Esophagus squamous epithelium (tissue), 4 donors: Measurements from ENCODE around the gene DNM3.

Experiments
- POLR2A ChIP-seq, 4 donors: fragments of 450-650 bp; IDR thresholded peaks; one replicate each; pipeline ENCODE4 v1.6.1; 2017; ENCODE audit warnings: antibody characterized with exemption in 4 of 4, mild to moderate bottlenecking in 4 of 4, moderate library complexity in 3 of 4
- TF ChIP-seq, protein P1 (sequence below), 6 experiments: fragments of 450-650 bp in 4 of 6; fragments of 200-600 bp in 2 of 6; sonication (generic) in 2 of 6; IDR thresholded peaks; one replicate each; pipeline ENCODE4 v1.5.1; 2016 to 2019; ENCODE audit warnings: antibody characterized with exemption in 6 of 6, mild to moderate bottlenecking in 4 of 6, moderate library complexity in 4 of 6

DNA sequence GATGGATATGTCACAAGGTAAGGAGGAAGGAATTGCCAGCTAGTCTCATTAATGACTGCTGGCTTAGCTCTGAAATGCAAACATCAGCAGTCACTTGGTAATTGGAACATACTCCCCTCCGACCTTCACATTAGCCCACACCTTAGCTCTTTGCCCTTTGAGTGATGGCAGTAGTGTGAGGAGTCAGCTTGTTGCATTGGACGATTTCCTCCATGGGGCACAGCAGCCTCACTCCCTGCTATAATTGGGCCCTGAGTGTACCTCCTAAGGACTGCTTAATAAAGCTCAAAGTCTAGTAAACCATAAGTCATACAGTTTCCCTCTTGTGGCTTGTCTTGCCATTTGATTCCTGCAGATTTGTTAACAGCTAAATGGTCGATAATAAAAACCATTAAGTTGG lies 40.4 kb upstream of the DNM3 start:
- TF ChIP-seq, protein P1, sequence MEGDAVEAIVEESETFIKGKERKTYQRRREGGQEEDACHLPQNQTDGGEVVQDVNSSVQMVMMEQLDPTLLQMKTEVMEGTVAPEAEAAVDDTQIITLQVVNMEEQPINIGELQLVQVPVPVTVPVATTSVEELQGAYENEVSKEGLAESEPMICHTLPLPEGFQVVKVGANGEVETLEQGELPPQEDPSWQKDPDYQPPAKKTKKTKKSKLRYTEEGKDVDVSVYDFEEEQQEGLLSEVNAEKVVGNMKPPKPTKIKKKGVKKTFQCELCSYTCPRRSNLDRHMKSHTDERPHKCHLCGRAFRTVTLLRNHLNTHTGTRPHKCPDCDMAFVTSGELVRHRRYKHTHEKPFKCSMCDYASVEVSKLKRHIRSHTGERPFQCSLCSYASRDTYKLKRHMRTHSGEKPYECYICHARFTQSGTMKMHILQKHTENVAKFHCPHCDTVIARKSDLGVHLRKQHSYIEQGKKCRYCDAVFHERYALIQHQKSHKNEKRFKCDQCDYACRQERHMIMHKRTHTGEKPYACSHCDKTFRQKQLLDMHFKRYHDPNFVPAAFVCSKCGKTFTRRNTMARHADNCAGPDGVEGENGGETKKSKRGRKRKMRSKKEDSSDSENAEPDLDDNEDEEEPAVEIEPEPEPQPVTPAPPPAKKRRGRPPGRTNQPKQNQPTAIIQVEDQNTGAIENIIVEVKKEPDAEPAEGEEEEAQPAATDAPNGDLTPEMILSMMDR (IDR thresholded peaks at IDR 0.05): no peak
- no peak for TF ChIP-seq POLR2A (IDR thresholded peaks at IDR 0.05)
